HEK293 (cell line): Measurements from ENCODE around the gene TECTA.

Experiments
- CTCF ChIA-PET: fragments of 350-600 bp; formaldehyde crosslinking; extraction: SDS; loops from one replicate; lab custom pipeline; 2021; ENCODE audit warnings: antibody characterized with exemption; lab: Yijun Ruan, JAX
- POLR2A ChIA-PET: fragments of 300-600 bp; formaldehyde crosslinking; extraction: SDS; loops from one replicate; lab custom pipeline; 2020; ENCODE audit warnings: antibody characterized with exemption, inconsistent platforms; lab: Yijun Ruan, JAX
- H3K27ac ChIP-seq: fragments of 200-500 bp; sonication (Bioruptor generic); 2 replicates; pipeline ENCODE4 v1.5.1; 2014; ENCODE audit warnings: low read depth, low read length, control low read depth, inconsistent platforms; ENCODE audit errors: extremely low read depth
- H3K36me3 ChIP-seq, 2 experiments: fragments of 200-500 bp in 1 of 2; sonication (Bioruptor generic) in 1 of 2; 1 replicate in 1 of 2; 2 replicates in 1 of 2; pipeline ENCODE4 v1.5.1; 2014 to 2017; ENCODE audit warnings: inconsistent platforms in 2 of 2, low read length in 2 of 2; ENCODE audit not compliant: control insufficient read depth in 2 of 2, insufficient read depth in 1 of 2
- H3K4me1 ChIP-seq: fragments of 200-500 bp; sonication (Bioruptor generic); 2 replicates; pipeline ENCODE4 v1.5.1; 2014; ENCODE audit warnings: mild to moderate bottlenecking, low read length, inconsistent platforms; ENCODE audit not compliant: control insufficient read depth, insufficient read depth
- H3K4me3 ChIP-seq: 2 replicates; pipeline ENCODE4 v1.5.1; 2011; ENCODE audit warnings: low read depth, mild to moderate bottlenecking, control low read depth, low read length, moderate library complexity
- H3K9me3 ChIP-seq: fragments of 200-500 bp; sonication (Bioruptor generic); 2 replicates; pipeline ENCODE4 v1.5.1; 2014; ENCODE audit warnings: low read depth, low read length, inconsistent platforms; ENCODE audit not compliant: control insufficient read depth, insufficient read depth
- IKZF3 ChIP-seq: fragments of 450-650 bp; IDR thresholded peaks from 2 replicates; pipeline ENCODE4 v1.5.0; 2018; ENCODE audit warnings: missing biosample characterization, mild to moderate bottlenecking, missing genetic modification characterization, moderate library complexity
- SCRT1 ChIP-seq: fragments of 450-650 bp; formaldehyde crosslinking; IDR thresholded peaks from 2 replicates; pipeline ENCODE4 v1.5.1; 2016; ENCODE audit warnings: missing biosample characterization, missing genetic modification characterization, borderline replicate concordance
- ZBTB20 ChIP-seq: fragments of 450-650 bp; formaldehyde crosslinking; IDR thresholded peaks from 2 replicates; pipeline ENCODE4 v1.5.1; 2016; ENCODE audit warnings: missing biosample characterization, missing genetic modification characterization
- ZBTB7A ChIP-seq: fragments of 450-650 bp; formaldehyde crosslinking; IDR thresholded peaks from 2 replicates; pipeline ENCODE4 v1.5.1; 2016; ENCODE audit warnings: low read depth, missing biosample characterization, missing genetic modification characterization
- ZNF112 ChIP-seq: fragments of 450-650 bp; formaldehyde crosslinking; IDR thresholded peaks from 2 replicates; pipeline ENCODE4 v1.5.0; 2017; ENCODE audit warnings: missing biosample characterization, missing genetic modification characterization
- ZNF121 ChIP-seq: fragments of 450-650 bp; formaldehyde crosslinking; IDR thresholded peaks from 2 replicates; pipeline ENCODE4 v1.5.1; 2016; ENCODE audit warnings: missing biosample characterization, missing genetic modification characterization
- ZNF132 ChIP-seq: fragments of 450-650 bp; formaldehyde crosslinking; IDR thresholded peaks from 2 replicates; pipeline ENCODE4 v1.5.1; 2017; ENCODE audit warnings: missing biosample characterization, missing genetic modification characterization, borderline replicate concordance
- ZNF146 ChIP-seq: fragments of 450-650 bp; formaldehyde crosslinking; IDR thresholded peaks from 2 replicates; pipeline ENCODE4 v1.5.1; 2016; ENCODE audit warnings: missing biosample characterization, missing genetic modification characterization
- ZNF19 ChIP-seq: fragments of 450-650 bp; formaldehyde crosslinking; IDR thresholded peaks from 2 replicates; pipeline ENCODE4; 2016; ENCODE audit warnings: missing biosample characterization, missing genetic modification characterization, low read depth
- ZNF214 ChIP-seq: fragments of 450-650 bp; formaldehyde crosslinking; IDR thresholded peaks from 2 replicates; pipeline ENCODE4 v1.5.1; 2017; ENCODE audit warnings: missing biosample characterization, mild to moderate bottlenecking, missing genetic modification characterization, borderline replicate concordance
- ZNF223 ChIP-seq: fragments of 450-650 bp; formaldehyde crosslinking; IDR thresholded peaks from 2 replicates; pipeline ENCODE4 v1.5.1; 2016; ENCODE audit warnings: missing biosample characterization, missing genetic modification characterization
- ZNF341 ChIP-seq: fragments of 450-650 bp; formaldehyde crosslinking; IDR thresholded peaks from 2 replicates; pipeline ENCODE4; 2016; ENCODE audit warnings: low read depth, missing biosample characterization, missing genetic modification characterization
- ZNF473 ChIP-seq: fragments of 450-650 bp; formaldehyde crosslinking; IDR thresholded peaks from 2 replicates; pipeline ENCODE4 v1.5.1; 2017; ENCODE audit warnings: missing biosample characterization, missing genetic modification characterization
- ZNF610 ChIP-seq: fragments of 450-650 bp; formaldehyde crosslinking; IDR thresholded peaks from 2 replicates; pipeline ENCODE4 v1.5.1; 2016; ENCODE audit warnings: missing biosample characterization, missing genetic modification characterization, borderline replicate concordance
- ZNF768 ChIP-seq: fragments of 450-650 bp; formaldehyde crosslinking; IDR thresholded peaks from 2 replicates; pipeline ENCODE4 v1.5.1; 2018; ENCODE audit warnings: missing biosample characterization, mild to moderate bottlenecking, missing genetic modification characterization
- ZSCAN23 ChIP-seq: fragments of 450-650 bp; formaldehyde crosslinking; IDR thresholded peaks from 2 replicates; pipeline ENCODE4 v1.5.1; 2016; ENCODE audit warnings: missing biosample characterization, missing genetic modification characterization
- TF ChIP-seq, protein P1 (sequence below): fragments of 450-650 bp; formaldehyde crosslinking; IDR thresholded peaks from 2 replicates; pipeline ENCODE4 v1.5.1; 2017; ENCODE audit warnings: missing biosample characterization, missing genetic modification characterization
- TF ChIP-seq, protein P2 (sequence below): sonication (generic); formaldehyde crosslinking; IDR thresholded peaks from 2 replicates; pipeline ENCODE4 v1.8.1; 2022; ENCODE audit warnings: mild to moderate bottlenecking, moderate library complexity, missing genetic modification reagents
- TF ChIP-seq, protein P3 (sequence below): fragments of 450-650 bp; formaldehyde crosslinking; IDR thresholded peaks from 2 replicates; pipeline ENCODE4 v1.5.1; 2016; ENCODE audit warnings: missing biosample characterization, missing genetic modification characterization
- TF ChIP-seq, protein P4 (sequence below): fragments of 450-650 bp; formaldehyde crosslinking; IDR thresholded peaks from 2 replicates; pipeline ENCODE4 v1.5.1; 2016; ENCODE audit warnings: missing biosample characterization, missing genetic modification characterization

The TECTA gene

DNA sequence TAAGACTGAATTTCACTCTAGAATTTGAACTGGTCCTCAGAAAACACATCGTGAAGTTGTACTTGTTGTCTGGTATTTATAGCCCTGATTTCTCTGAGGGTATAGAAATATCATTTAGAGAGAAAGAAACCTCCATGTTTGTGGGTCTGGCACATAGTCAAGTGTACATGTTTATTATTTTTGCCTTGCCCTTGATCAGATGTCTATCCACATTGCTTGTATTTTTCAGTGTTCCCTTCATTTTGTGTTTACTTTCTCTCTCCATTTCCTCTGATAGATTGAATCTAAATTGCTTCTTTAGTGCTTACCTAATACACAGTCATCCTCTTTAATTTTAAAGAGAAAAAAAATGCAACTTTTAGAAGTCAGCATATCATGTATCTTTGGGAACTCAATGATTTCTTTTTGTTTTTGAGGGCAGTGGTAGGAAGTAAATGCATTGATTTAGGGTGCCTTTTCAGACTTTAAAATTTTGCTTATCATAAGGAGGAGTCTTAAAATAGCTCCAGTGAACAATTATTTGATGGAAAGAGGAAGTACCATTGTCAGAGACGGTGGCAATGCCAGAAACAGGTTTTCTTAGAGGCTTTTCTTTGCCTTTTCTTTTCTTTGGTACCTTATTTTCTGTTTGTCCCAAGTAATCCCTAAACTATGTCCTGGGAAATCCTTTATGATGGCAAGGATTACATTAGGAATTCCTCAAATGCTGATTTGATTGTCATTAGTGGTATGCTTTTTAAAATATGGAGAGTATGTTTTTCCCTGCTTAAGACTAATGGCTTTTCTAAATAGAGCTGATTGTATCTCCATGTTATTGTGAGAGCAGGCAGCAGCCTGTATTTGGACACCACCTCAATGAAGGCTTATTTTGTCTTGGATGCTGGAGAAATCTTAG lies 29.8 kb upstream of the TECTA start (continued):
- TF ChIP-seq, protein P1, sequence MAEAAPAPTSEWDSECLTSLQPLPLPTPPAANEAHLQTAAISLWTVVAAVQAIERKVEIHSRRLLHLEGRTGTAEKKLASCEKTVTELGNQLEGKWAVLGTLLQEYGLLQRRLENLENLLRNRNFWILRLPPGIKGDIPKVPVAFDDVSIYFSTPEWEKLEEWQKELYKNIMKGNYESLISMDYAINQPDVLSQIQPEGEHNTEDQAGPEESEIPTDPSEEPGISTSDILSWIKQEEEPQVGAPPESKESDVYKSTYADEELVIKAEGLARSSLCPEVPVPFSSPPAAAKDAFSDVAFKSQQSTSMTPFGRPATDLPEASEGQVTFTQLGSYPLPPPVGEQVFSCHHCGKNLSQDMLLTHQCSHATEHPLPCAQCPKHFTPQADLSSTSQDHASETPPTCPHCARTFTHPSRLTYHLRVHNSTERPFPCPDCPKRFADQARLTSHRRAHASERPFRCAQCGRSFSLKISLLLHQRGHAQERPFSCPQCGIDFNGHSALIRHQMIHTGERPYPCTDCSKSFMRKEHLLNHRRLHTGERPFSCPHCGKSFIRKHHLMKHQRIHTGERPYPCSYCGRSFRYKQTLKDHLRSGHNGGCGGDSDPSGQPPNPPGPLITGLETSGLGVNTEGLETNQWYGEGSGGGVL (tag by site-specific recombination): no peak
- TF ChIP-seq ZNF112: no peak
- TF ChIP-seq, protein P2, sequence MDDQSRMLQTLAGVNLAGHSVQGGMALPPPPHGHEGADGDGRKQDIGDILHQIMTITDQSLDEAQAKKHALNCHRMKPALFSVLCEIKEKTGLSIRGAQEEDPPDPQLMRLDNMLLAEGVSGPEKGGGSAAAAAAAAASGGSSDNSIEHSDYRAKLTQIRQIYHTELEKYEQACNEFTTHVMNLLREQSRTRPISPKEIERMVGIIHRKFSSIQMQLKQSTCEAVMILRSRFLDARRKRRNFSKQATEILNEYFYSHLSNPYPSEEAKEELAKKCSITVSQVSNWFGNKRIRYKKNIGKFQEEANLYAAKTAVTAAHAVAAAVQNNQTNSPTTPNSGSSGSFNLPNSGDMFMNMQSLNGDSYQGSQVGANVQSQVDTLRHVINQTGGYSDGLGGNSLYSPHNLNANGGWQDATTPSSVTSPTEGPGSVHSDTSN: no peak
- TF ChIP-seq, protein P3, sequence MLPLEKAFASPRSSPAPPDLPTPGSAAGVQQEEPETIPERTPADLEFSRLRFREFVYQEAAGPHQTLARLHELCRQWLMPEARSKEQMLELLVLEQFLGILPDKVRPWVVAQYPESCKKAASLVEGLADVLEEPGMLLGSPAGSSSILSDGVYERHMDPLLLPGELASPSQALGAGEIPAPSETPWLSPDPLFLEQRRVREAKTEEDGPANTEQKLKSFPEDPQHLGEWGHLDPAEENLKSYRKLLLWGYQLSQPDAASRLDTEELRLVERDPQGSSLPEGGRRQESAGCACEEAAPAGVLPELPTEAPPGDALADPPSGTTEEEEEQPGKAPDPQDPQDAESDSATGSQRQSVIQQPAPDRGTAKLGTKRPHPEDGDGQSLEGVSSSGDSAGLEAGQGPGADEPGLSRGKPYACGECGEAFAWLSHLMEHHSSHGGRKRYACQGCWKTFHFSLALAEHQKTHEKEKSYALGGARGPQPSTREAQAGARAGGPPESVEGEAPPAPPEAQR: no peak
- TF ChIP-seq ZNF610 (tag by site-specific recombination): no peak
- no peak for TF ChIP-seq ZNF768 (tag by site-specific recombination)
- TF ChIP-seq IKZF3 (tag by site-specific recombination): no peak
- TF ChIP-seq, protein P4, sequence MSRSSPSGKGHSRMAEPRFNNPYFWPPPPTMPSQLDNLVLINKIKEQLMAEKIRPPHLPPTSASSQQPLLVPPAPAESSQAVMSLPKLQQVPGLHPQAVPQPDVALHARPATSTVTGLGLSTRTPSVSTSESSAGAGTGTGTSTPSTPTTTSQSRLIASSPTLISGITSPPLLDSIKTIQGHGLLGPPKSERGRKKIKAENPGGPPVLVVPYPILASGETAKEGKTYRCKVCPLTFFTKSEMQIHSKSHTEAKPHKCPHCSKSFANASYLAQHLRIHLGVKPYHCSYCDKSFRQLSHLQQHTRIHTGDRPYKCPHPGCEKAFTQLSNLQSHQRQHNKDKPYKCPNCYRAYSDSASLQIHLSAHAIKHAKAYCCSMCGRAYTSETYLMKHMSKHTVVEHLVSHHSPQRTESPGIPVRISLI (tag by site-specific recombination): no peak
- TF ChIP-seq ZNF146 (tag by site-specific recombination): no peak
- TF ChIP-seq ZBTB20 (tag by site-specific recombination): no peak

DNA sequence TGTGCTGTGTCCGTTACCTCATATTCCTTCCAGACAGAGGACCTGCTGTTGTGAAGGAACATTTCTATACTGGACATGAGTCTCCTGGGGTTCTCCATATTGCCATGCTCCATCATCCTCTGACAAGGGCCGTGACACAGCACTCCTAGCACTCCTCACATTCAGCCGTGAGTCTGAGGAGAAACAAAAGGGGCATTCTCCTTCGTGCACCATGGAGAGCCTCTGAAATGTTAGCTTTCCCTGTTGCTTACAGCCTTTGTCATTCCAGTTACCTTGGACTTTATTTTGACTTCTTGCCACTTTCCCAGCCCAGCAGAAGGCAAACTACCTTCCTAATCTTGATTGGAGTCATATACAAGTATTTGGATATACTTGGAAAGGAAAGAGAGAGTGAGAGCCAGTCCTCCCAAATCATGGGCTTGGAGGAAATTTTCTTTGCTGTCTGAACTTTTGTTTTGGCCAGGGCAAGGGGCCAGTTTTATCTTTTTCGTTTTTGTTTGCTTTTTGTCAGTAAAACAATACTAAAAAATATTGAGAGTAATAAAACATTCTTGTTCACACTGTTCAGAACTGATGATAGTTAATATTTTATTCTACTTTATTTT lies 29.1 kb upstream of the TECTA start:
- TF ChIP-seq ZNF19 (tag by site-specific recombination): no peak
- no peak for TF ChIP-seq ZNF121 (tag by site-specific recombination)
- no peak for TF ChIP-seq ZNF473 (tag by site-specific recombination)
- no peak for TF ChIP-seq ZNF214 (tag by site-specific recombination)
- TF ChIP-seq ZNF132: no peak
- no peak for TF ChIP-seq ZNF223
- TF ChIP-seq ZBTB7A (tag by site-specific recombination): no peak
- TF ChIP-seq ZSCAN23 (tag by site-specific recombination): no peak
- TF ChIP-seq ZNF341 (tag by site-specific recombination): no peak
- no peak for TF ChIP-seq SCRT1 (tag by site-specific recombination)
- no peaks in the 10 kb centered on the region for H3K9me3 ChIP-seq
- peaks cover 8 to 28% of the 10 kb centered on the region in 2 experiments for H3K36me3 ChIP-seq
- H3K27ac ChIP-seq: no peak overlapping the region
- H3K4me3 ChIP-seq: no peak overlapping the region
- peaks cover 9% of the 10 kb centered on the region; the same call in 1 of the 2 replicates for H3K4me1 ChIP-seq
- ChIA-PET CTCF (no interaction called here), POLR2A (no interaction called here)
